B cell (primary cell): Measurements from ENCODE around the gene NPAS4.

Experiments used
- CTCF ChIP-seq: fragments of 200-600 bp; IDR thresholded peaks from one replicate; pipeline ENCODE4 v1.8.0; 2022; ENCODE audit warnings: antibody characterized with exemption, mild to moderate bottlenecking
- EZH2 ChIP-seq: IDR thresholded peaks from 2 replicates; pipeline ENCODE4 v1.6.1; 2012; ENCODE audit warnings: borderline replicate concordance, low read depth, mild to moderate bottlenecking, moderate library complexity, low read length; ENCODE audit not compliant: insufficient read depth, poor library complexity, severe bottlenecking

DNA sequence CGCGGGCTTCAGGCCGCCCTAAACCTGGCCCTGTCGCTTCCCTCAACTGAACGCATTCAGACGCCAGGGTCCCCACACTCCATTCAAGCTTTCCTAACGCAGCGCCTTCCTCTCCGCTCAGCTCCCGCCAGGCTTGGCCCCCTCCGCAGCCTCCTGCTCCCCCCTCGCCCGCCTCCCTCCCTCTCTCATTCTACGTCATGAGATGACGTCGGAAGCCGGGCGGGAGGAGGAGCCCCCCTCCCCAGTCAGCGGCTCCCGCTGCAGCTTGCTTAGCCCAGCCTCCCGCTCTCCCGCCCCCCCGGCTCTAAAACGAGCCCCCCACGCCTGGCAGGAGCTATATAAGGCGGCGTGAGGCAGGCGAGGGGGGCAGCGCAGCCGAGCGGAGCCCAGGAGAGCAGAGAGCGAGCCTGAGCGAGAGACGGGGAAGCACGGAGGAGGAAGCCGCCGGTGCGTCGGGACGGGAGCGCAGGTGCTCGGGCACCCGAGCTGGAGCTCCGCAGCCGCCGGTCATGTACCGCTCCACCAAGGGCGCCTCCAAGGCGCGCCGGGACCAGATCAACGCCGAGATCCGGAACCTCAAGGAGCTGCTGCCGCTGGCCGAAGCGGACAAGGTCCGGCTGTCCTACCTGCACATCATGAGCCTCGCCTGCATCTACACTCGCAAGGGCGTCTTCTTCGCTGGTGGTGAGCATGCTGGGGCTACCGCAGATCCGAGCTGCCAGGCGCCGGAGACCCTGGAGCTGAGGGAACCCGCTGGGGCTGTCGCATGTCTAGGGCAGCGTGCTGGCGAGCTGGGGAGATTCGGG lies at the start of gene NPAS4:
- TF ChIP-seq CTCF = no peak
- no peak for TF ChIP-seq EZH2
